Activated CD4-positive, alpha-beta T cell treated with anti-CD3 and anti-CD28 coated beads, Interleukin-2, Interleukin-4, amounts not matched to agents 100 ng/mL and 50 ng/mL, durations not matched to agents 16 hours and 8 hours (primary cell): ENCODE results near the gene IP6K2.
"Not testable (repeated sequence)": the region's sequence is repeated elsewhere in the genome, so short reads cannot be mapped to it uniquely, and the experiment has no call there.

Experiments
- DNase-seq: peaks from one replicate; pipeline ENCODE4 v3.0.0-alpha.2; 2020; ENCODE audit warnings: low spot score

Gene IP6K2

GRCh38 chr3:48716982-48717746 lies at the start of gene IP6K2:
TSS of gene IP6K2 (minus strand) at chr3:48717221. CDS start at chr3:48695291, 21,930 bp downstream.
- DNase-seq, result peak; percentile 99

- DNase-seq, result no peak
These were observed 48.4 kb upstream of the IP6K2 start for GRCh38 chr3:48765376-48765775.

GRCh38 chr3:48762816-48763215 lies 45.8 kb upstream of the IP6K2 start:
- no peak for DNase-seq

- not testable (repeated sequence) for DNase-seq
These were observed 43.0 kb upstream of the IP6K2 start for GRCh38 chr3:48759991-48760540.

GRCh38 chr3:48759531-48759930 lies 42.5 kb upstream of the IP6K2 start:
- DNase-seq, result not testable (repeated sequence)

- DNase-seq, result no peak
These were observed 42.0 kb upstream of the IP6K2 start for GRCh38 chr3:48759071-48759470.

GRCh38 chr3:48756640-48757039 lies 39.6 kb upstream of the IP6K2 start:
- DNase-seq, result peak; percentile 26

- DNase-seq, result no peak
These were observed 33.8 kb upstream of the IP6K2 start for GRCh38 chr3:48750856-48751255.

- no peak for DNase-seq
These were observed 31.7 kb upstream of the IP6K2 start for GRCh38 chr3:48748754-48749153.

- no peak for DNase-seq
These were observed 30.7 kb upstream of the IP6K2 start for GRCh38 chr3:48747706-48748105.

- DNase-seq, result no peak
These were observed 30.1 kb upstream of the IP6K2 start for GRCh38 chr3:48747015-48747615.

GRCh38 chr3:48743773-48744172 lies 26.8 kb upstream of the IP6K2 start:
- no peak for DNase-seq

GRCh38 chr3:48741226-48741625 lies 24.2 kb upstream of the IP6K2 start:
- not testable (repeated sequence) for DNase-seq

GRCh38 chr3:48739955-48740823 lies 23.2 kb upstream of the IP6K2 start:
- DNase-seq, result peak; percentile 46

- no peak for DNase-seq
These were observed 22.6 kb upstream of the IP6K2 start for GRCh38 chr3:48739617-48739954.

GRCh38 chr3:48738926-48739616 lies 22.1 kb upstream of the IP6K2 start:
- no peak for DNase-seq

- no peak for DNase-seq
These were observed 21.1 kb upstream of the IP6K2 start for GRCh38 chr3:48738144-48738536.

GRCh38 chr3:48735075-48735767 lies 18.2 kb upstream of the IP6K2 start:
- DNase-seq, result not testable (repeated sequence)

GRCh38 chr3:48734541-48734940 lies 17.5 kb upstream of the IP6K2 start:
- not testable (repeated sequence) for DNase-seq

GRCh38 chr3:48733752-48734518 lies 16.9 kb upstream of the IP6K2 start:
- DNase-seq, result not testable (repeated sequence)
